ENCODE results near the gene OR52B6.

- TF ChIP-seq SUZ12 (IDR thresholded peaks at IDR 0.05) (no peak), SP1 (IDR thresholded peaks at IDR 0.05) (no peak), HDGF (IDR thresholded peaks at IDR 0.05; ENCODE audit: borderline replicate concordance) (no peak), ZNF384 (IDR thresholded peaks at IDR 0.05) (no peak), TARDBP (IDR thresholded peaks at IDR 0.05) (no peak), ARNT (IDR thresholded peaks at IDR 0.05) (no peak), LEF1 (IDR thresholded peaks at IDR 0.05; ENCODE audit: borderline replicate concordance) (no peak), BHLHE40 (IDR thresholded peaks at IDR 0.05; ENCODE audit: borderline replicate concordance) (no peak), FOXM1 (IDR thresholded peaks at IDR 0.05; ENCODE audit: borderline replicate concordance) (no peak), FOXA1 (IDR thresholded peaks at IDR 0.05) (no peak), ELF4 (IDR thresholded peaks at IDR 0.05) (no peak), CTBP1 (IDR thresholded peaks at IDR 0.05; ENCODE audit: borderline replicate concordance) (no peak)
Observed at GRCh38 chr11:5556596-5557188, 24.0 kb upstream of the OR52B6 start.
